ENCODE results near the gene SCUBE1. TPM values are rescaled to one million over a fixed set of nuclear protein-coding genes. Genes with fewer than 3 reads are reported as not detected.
A peak's percentile ranks its signal among the peaks of the same experiment; 100 is the strongest.

SCUBE1 gene
- total and polyA plus RNA-seq, 2 experiments from 2014 or later: not detected

DNA sequence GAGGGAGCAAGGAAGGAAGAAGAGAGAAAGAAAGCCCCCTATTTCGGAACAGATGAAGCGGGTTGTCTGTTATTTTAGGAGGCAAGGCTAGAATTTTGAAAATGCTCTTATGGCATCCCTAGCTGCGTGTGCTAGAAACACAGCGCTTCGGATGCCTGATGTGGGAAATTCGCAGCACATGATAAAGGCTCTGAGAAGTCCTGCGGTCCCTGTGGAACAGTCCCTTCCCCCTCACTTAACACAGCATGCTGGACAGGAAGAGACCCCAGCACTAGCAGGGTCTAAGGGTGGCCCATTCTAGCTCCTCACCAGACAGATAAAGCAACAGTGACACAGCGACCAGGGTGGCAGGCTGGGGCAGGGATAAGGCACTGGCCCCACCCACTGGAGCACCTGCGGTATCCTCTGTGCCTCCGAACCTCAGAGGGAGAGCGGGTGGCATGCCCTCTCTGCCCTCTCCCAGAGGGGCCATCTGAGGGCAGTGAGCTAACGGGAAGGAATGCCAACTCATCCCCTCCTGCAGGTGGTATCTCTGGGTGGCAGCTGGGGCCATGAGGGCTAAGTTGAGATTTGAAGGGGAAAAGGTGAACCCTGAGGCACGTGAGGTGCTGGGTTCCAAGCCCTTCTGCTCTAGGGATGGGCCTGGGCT is 75.7 kb downstream of the SCUBE1 start:
- H3K4me3 ChIP-seq: no peak overlapping the region
- H3K27me3 ChIP-seq (replicated peaks; ENCODE audit: insufficient read depth): peaks cover 53% of the 10 kb centered on the region
- no peaks in the 10 kb centered on the region for H3K36me3 ChIP-seq (ENCODE audit: low read depth)
- no peak overlapping the region for H3K4me2 ChIP-seq (ENCODE audit: unreplicated experiment)
- no peaks in the 10 kb centered on the region for H3K79me2 ChIP-seq (ENCODE audit: insufficient read depth)
- no peak for TF ChIP-seq EZH2phosphoT487 (IDR thresholded peaks at IDR 0.05; ENCODE audit: insufficient read depth, low read depth)
- TF ChIP-seq EZH2 (IDR thresholded peaks at IDR 0.05; ENCODE audit: insufficient read depth, poor library complexity, severe bottlenecking): no peak
- in situ Hi-C loops (cut with MboI): no loop called here
- no peak overlapping the region for H3K27ac ChIP-seq
- H3K4me1 ChIP-seq (ENCODE audit: insufficient read depth): 0 out of 2 replicates have a peak, but pooled peaks cover 9% of the 10 kb centered on the region
- no peaks in the 10 kb centered on the region for H3F3A ChIP-seq (ENCODE audit: insufficient read depth)
- no peak overlapping the region for H2AFZ ChIP-seq
- H3K9me3 ChIP-seq (ENCODE audit: low read depth): no peaks in the 10 kb centered on the region
- no peak overlapping the region for H3K9ac ChIP-seq
- no peaks in the 10 kb centered on the region for H4K20me1 ChIP-seq (ENCODE audit: insufficient read depth)
- no peak for DNase-seq
- WGBS, 2 experiments (ENCODE audit: low coverage in 1 of 2, low lambda C conversion rate in 2 of 2, missing lambda C conversion rate in 2 of 2): 65 to 74% methylated on average over 13 of the region's 13 CpGs
- no peaks in the 10 kb centered on the region for H3K9me2 ChIP-seq (ENCODE audit: insufficient read depth)

DNA sequence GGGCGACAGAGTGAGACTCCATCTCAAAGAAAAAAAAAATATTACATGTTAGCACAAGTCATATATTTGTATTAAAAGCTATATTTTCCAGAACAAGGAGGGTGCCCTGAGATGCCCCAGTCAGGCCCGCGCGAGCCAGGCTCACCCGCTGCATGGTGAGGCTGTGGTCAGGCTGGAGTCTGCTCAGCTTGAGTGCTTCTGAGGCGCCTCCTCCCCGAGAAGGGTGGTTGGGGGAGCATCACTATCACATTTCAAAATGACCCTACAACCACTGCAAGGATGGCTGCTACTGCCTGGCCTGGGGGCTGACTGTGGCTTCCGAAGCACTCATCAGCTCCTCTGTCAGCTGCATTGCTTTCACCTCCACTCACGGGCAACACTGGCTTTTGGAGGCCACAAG is 77.1 kb downstream of the SCUBE1 start:
- no peak overlapping the region for H2AFZ ChIP-seq
- DNase-seq: no peak
- no peaks in the 10 kb centered on the region for H3K36me3 ChIP-seq (ENCODE audit: low read depth)
- in situ Hi-C loops (cut with MboI): no loop called here
- H3K9me3 ChIP-seq (ENCODE audit: low read depth): no peaks in the 10 kb centered on the region
- H3K27me3 ChIP-seq (replicated peaks; ENCODE audit: insufficient read depth): peaks cover 56% of the 10 kb centered on the region
- no peak overlapping the region for H3K4me2 ChIP-seq (ENCODE audit: unreplicated experiment)
- no peaks in the 10 kb centered on the region for H3K9me2 ChIP-seq (ENCODE audit: insufficient read depth)
- TF ChIP-seq EZH2phosphoT487 (IDR thresholded peaks at IDR 0.05; ENCODE audit: insufficient read depth, low read depth): no peak
- TF ChIP-seq EZH2 (IDR thresholded peaks at IDR 0.05; ENCODE audit: insufficient read depth, poor library complexity, severe bottlenecking): no peak
- H3F3A ChIP-seq (ENCODE audit: insufficient read depth): no peaks in the 10 kb centered on the region
- H3K79me2 ChIP-seq (ENCODE audit: insufficient read depth): no peaks in the 10 kb centered on the region
- 57% methylated on average over 9 of the region's 9 CpGs for WGBS, 2 experiments (ENCODE audit: low coverage in 1 of 2, low lambda C conversion rate in 2 of 2, missing lambda C conversion rate in 2 of 2)
- H3K4me3 ChIP-seq: no peak overlapping the region
- no peak overlapping the region for H3K27ac ChIP-seq
- no peak overlapping the region for H3K9ac ChIP-seq
- 0 out of 2 replicates have a peak, but pooled peaks cover 9% of the 10 kb centered on the region for H3K4me1 ChIP-seq (ENCODE audit: insufficient read depth)
- no peaks in the 10 kb centered on the region for H4K20me1 ChIP-seq (ENCODE audit: insufficient read depth)

- H3K27ac ChIP-seq: no peak overlapping the region
- no peaks in the 10 kb centered on the region for H3K79me2 ChIP-seq (ENCODE audit: insufficient read depth)
- H3K27me3 ChIP-seq (replicated peaks; ENCODE audit: insufficient read depth): peaks cover 56% of the 10 kb centered on the region
- no peak for TF ChIP-seq EZH2 (IDR thresholded peaks at IDR 0.05; ENCODE audit: insufficient read depth, poor library complexity, severe bottlenecking)
- TF ChIP-seq EZH2phosphoT487 (IDR thresholded peaks at IDR 0.05; ENCODE audit: insufficient read depth, low read depth): no peak
- H3K36me3 ChIP-seq (ENCODE audit: low read depth): no peaks in the 10 kb centered on the region
- no peak overlapping the region for H3K4me3 ChIP-seq
- in situ Hi-C loops (cut with MboI): no loop called here
- WGBS, 2 experiments (ENCODE audit: low coverage in 1 of 2, low lambda C conversion rate in 2 of 2, missing lambda C conversion rate in 2 of 2): 17% methylated on average over 27 of the region's 27 CpGs
- H4K20me1 ChIP-seq (ENCODE audit: insufficient read depth): no peaks in the 10 kb centered on the region
- DNase-seq: peak; percentile 70
- no peaks in the 10 kb centered on the region for H3K9me3 ChIP-seq (ENCODE audit: low read depth)
- H3K9me2 ChIP-seq (ENCODE audit: insufficient read depth): no peaks in the 10 kb centered on the region
- no peak overlapping the region for H2AFZ ChIP-seq
- no peak overlapping the region for H3K9ac ChIP-seq
- no peak overlapping the region for H3K4me2 ChIP-seq (ENCODE audit: unreplicated experiment)
- no peaks in the 10 kb centered on the region for H3F3A ChIP-seq (ENCODE audit: insufficient read depth)
- 0 out of 2 replicates have a peak, but pooled peaks cover 9% of the 10 kb centered on the region for H3K4me1 ChIP-seq (ENCODE audit: insufficient read depth)
Observed at GRCh38 chr22:43263645-43264514, 79.3 kb downstream of the SCUBE1 start.

DNA sequence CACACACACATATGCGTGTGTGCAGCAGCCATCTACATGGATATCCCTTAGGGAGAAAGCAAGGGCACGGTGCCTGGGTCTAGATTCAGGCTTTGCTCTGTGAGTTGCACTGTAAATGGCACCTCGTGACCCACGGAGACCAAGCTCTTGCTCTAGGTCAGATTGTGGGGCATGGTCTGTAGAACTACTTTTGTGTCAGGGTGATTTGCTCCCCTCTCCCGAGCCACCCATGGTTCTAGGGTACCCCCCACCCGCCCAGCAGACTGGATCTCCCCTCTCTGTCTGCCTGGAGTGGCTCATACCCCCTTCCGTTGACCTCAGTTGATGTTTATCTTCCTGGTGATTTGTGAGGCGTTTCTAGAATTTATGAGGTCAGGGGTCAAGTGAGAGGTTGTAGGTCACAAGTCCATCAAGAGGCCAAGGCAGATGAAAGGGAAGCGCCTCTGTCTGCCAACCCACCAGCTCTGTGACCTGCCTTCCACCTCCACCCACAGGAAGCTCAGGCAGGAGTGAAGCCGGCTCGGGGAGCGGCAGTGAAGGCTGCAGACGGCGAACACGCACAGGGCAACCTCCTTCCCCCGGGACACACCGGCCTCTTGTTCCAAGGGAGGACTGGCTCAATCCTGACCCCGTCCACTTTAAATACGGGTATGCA is 80.1 kb downstream of the SCUBE1 start:
- no peak overlapping the region for H3K9ac ChIP-seq

More for the DNA sequence above, 80.1 kb downstream of the SCUBE1 start:
- Histone ChIP-seq H3K36me3 (ENCODE audit: low read depth) (no peaks in the 10 kb centered on the region), H3K79me2 (ENCODE audit: insufficient read depth) (no peaks in the 10 kb centered on the region), H3K9me3 (ENCODE audit: low read depth) (no peaks in the 10 kb centered on the region), H3K27ac (no peak overlapping the region), H3K27me3 (replicated peaks; ENCODE audit: insufficient read depth) (peaks cover 52% of the 10 kb centered on the region), H3K4me1 (ENCODE audit: insufficient read depth) (0 out of 2 replicates have a peak, but pooled peaks cover 9% of the 10 kb centered on the region), H3K4me3 (no peak overlapping the region), H2AFZ (no peak overlapping the region), H4K20me1 (ENCODE audit: insufficient read depth) (no peaks in the 10 kb centered on the region), H3K9me2 (ENCODE audit: insufficient read depth) (no peaks in the 10 kb centered on the region), H3K4me2 (ENCODE audit: unreplicated experiment) (no peak overlapping the region), H3F3A (ENCODE audit: insufficient read depth) (no peaks in the 10 kb centered on the region)
- no peak for DNase-seq
- no peak for TF ChIP-seq EZH2phosphoT487 (IDR thresholded peaks at IDR 0.05; ENCODE audit: insufficient read depth, low read depth)
- no peak for TF ChIP-seq EZH2 (IDR thresholded peaks at IDR 0.05; ENCODE audit: insufficient read depth, poor library complexity, severe bottlenecking)
- 75 to 77% methylated on average over 19 of the region's 19 CpGs for WGBS, 2 experiments (ENCODE audit: low coverage in 1 of 2, low lambda C conversion rate in 2 of 2, missing lambda C conversion rate in 2 of 2)
- in situ Hi-C loops (cut with MboI): no loop called here

Data from GM23248 (cell line).